ENCODE data around the gene ARPC4. TPM values are rescaled to one million over a fixed set of nuclear protein-coding genes. Genes with fewer than 3 reads are reported as not detected.

ARPC4 gene
- total and polyA plus RNA-seq, 2 donors (not counting 3 experiments of a cell fraction or from before 2014, with no cell fraction given), result 181 to 197 TPM

DNA sequence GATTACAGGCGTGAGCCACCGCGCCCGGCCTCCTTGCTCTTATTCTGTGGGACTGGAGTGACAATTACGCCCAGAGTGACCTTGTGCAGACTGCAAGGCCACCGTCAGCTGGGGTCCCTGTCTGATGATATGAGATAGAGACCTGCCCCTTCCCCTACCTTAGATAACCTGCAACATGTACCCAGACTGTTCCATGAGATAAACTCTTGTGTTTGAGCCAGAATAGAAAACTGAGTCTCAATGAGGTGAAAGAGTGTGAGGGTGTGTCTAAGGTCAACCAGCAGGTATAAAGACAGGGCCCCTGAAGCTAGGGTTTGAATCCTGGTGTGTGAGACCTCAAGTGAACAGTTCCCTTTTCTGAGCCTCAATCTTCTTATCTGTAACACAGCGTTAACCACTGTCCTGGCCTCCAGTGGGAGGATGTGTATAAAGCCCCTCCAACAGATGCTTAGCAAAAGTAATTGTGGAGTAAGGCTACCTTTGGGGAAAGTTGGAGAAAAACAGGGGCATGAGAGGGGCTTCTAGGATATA is 6.6 kb upstream of the ARPC4 start:
- no TSS peak for BruUV-seq (replicated peaks)
- H4K20me1 ChIP-seq (replicated peaks; ENCODE audit: control insufficient read depth, extremely low read depth, insufficient read depth, low read length), result no peaks in the 10 kb centered on the region
- POLR2A ChIA-PET, result no interaction called here
- H3K4me2 ChIP-seq (ENCODE audit: insufficient read depth, low read length), result no peak overlapping the region
- no peaks in the 10 kb centered on the region for H3K27me3 ChIP-seq (ENCODE audit: control insufficient read depth in 2 of 2, insufficient read depth in 2 of 2, low read length in 2 of 2)
- intact Hi-C loops (cut with micrococcal nuclease) (no loop called here), dilution Hi-C loops (cut with MboI; ENCODE audit: extremely low pct_ligation_motif_present, low sequenced_read_pairs) (no loop called here)
- no peaks in the 10 kb centered on the region for H3K9me3 ChIP-seq (replicated peaks; ENCODE audit: control insufficient read depth, insufficient read depth, low read length)
- no peaks in the 10 kb centered on the region for H3K79me2 ChIP-seq (ENCODE audit: control insufficient read depth, insufficient read depth, low read length)
- no peaks in the 10 kb centered on the region for H3K9me1 ChIP-seq (replicated peaks; ENCODE audit: control insufficient read depth, extremely low read depth, insufficient read depth, low read length)
- no peak overlapping the region for H2AFZ ChIP-seq (ENCODE audit: low read depth, low read length)
- H3K4me3 ChIP-seq (replicated peaks in 1 of 3; ENCODE audit: insufficient read depth in 1 of 3, low read depth in 1 of 3, low read length in 3 of 3), result no peak overlapping the region
- H3K9ac ChIP-seq (replicated peaks; ENCODE audit: extremely low read depth, insufficient read depth, low read length), result no peak overlapping the region
- CTCF ChIA-PET, result no interaction called here
- TF ChIP-seq, protein P1, sequence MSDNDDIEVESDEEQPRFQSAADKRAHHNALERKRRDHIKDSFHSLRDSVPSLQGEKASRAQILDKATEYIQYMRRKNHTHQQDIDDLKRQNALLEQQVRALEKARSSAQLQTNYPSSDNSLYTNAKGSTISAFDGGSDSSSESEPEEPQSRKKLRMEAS (IDR thresholded peaks at IDR 0.05; ENCODE audit: insufficient read depth, insufficient read length), result no peak
- TF ChIP-seq FOS (IDR thresholded peaks at IDR 0.05; ENCODE audit: borderline replicate concordance, insufficient read depth, low read length), result no peak
- no peak for TF ChIP-seq JUN (IDR thresholded peaks at IDR 0.05; ENCODE audit: borderline replicate concordance, insufficient read depth, insufficient read length, low read depth)
- TF ChIP-seq, protein P2, sequence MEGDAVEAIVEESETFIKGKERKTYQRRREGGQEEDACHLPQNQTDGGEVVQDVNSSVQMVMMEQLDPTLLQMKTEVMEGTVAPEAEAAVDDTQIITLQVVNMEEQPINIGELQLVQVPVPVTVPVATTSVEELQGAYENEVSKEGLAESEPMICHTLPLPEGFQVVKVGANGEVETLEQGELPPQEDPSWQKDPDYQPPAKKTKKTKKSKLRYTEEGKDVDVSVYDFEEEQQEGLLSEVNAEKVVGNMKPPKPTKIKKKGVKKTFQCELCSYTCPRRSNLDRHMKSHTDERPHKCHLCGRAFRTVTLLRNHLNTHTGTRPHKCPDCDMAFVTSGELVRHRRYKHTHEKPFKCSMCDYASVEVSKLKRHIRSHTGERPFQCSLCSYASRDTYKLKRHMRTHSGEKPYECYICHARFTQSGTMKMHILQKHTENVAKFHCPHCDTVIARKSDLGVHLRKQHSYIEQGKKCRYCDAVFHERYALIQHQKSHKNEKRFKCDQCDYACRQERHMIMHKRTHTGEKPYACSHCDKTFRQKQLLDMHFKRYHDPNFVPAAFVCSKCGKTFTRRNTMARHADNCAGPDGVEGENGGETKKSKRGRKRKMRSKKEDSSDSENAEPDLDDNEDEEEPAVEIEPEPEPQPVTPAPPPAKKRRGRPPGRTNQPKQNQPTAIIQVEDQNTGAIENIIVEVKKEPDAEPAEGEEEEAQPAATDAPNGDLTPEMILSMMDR (IDR thresholded peaks at IDR 0.05; ENCODE audit: extremely low read depth in 1 of 2, insufficient read depth in 1 of 2, low read depth in 1 of 2, low read length in 2 of 2), result no peak
- TF ChIP-seq MYC (IDR thresholded peaks at IDR 0.05; ENCODE audit: low read depth, low read length), result no peak
- TF ChIP-seq POLR2A (IDR thresholded peaks at IDR 0.05; ENCODE audit: low read depth, low read length), result no peak
- no peak for TF ChIP-seq GATA2 (IDR thresholded peaks at IDR 0.05; ENCODE audit: insufficient read depth, insufficient read length, low read depth, low read length)
- TF ChIP-seq EZH2 (IDR thresholded peaks at IDR 0.05; ENCODE audit: borderline replicate concordance, low read depth, low read length, severe bottlenecking), result no peak
- TF ChIP-seq POLR2AphosphoS5 (IDR thresholded peaks at IDR 0.05; ENCODE audit: insufficient read depth, low read depth, low read length), result no peak
- H3K4me1 ChIP-seq (ENCODE audit: control insufficient read depth, extremely low read depth, insufficient read depth, low read length), result no peaks in the 10 kb centered on the region
- DNase-seq (ENCODE audit: low read depth, low spot score), result no peak
- no peak for FAIRE-seq
- H3K27ac ChIP-seq (ENCODE audit: insufficient read depth, low read depth, low read length), result no peak overlapping the region
- peaks cover 0 to 7% of the 10 kb centered on the region in 2 experiments for H3K36me3 ChIP-seq (ENCODE audit: control insufficient read depth in 2 of 2, extremely low read depth in 1 of 2, insufficient read depth in 2 of 2, low read length in 2 of 2)
